ENCODE results near the gene C1D.
"Not testable (repeated sequence)": the region's sequence is repeated elsewhere in the genome, so short reads cannot be mapped to it uniquely, and the experiment has no call there.

C1D gene

GRCh38 chr2:68000170-68000825 lies 62.5 kb downstream of the C1D start:
- no peak overlapping the region for H3K27ac ChIP-seq
- TF ChIP-seq CTCF (conservative IDR thresholded peaks at IDR 0.05) = no peak

GRCh38 chr2:67999332-67999731 lies 63.5 kb downstream of the C1D start:
- no peak for TF ChIP-seq CTCF (conservative IDR thresholded peaks at IDR 0.05)
- no peak overlapping the region for H3K27ac ChIP-seq

GRCh38 chr2:67997903-67998302 lies 64.9 kb downstream of the C1D start:
- TF ChIP-seq CTCF (conservative IDR thresholded peaks at IDR 0.05) = no peak
- no peak overlapping the region for H3K27ac ChIP-seq

- TF ChIP-seq CTCF (conservative IDR thresholded peaks at IDR 0.05) = no peak
- H3K27ac ChIP-seq = no peak overlapping the region
These were observed 65.3 kb downstream of the C1D start for GRCh38 chr2:67997528-67997900.

- H3K27ac ChIP-seq = no peak overlapping the region
- TF ChIP-seq CTCF (conservative IDR thresholded peaks at IDR 0.05) = no peak
These were observed 65.9 kb downstream of the C1D start for GRCh38 chr2:67996772-67997527.

GRCh38 chr2:67994716-67995115 lies 68.1 kb downstream of the C1D start:
- no peak for TF ChIP-seq CTCF (conservative IDR thresholded peaks at IDR 0.05)
- no peak overlapping the region for H3K27ac ChIP-seq

- H3K27ac ChIP-seq = not testable (repeated sequence)
These were observed 68.7 kb downstream of the C1D start for GRCh38 chr2:67994069-67994468.

GRCh38 chr2:67993329-67993728 lies 69.5 kb downstream of the C1D start:
- H3K27ac ChIP-seq = no peak overlapping the region
- no peak for TF ChIP-seq CTCF (conservative IDR thresholded peaks at IDR 0.05)

Data from VCaP (cell line).